Subcutaneous abdominal adipose tissue (tissue), 5 donors: ENCODE data around the gene LRRK1.

Source experiments
- H3K27ac ChIP-seq: one replicate; pipeline ENCODE4 v1.7.0; 2013; ENCODE audit warnings: low read depth, mild to moderate bottlenecking, inconsistent platforms, low read length, moderate library complexity
- H3K27me3 ChIP-seq, 5 donors: one replicate each; pipeline ENCODE4 v1.7.0; 2013; ENCODE audit warnings: low read length in 5 of 5, inconsistent platforms in 1 of 5; ENCODE audit not compliant: control insufficient read depth in 5 of 5, insufficient read depth in 4 of 5
- H3K36me3 ChIP-seq, 5 donors: one replicate each; pipeline ENCODE4 v1.7.0; 2013; ENCODE audit warnings: low read length in 5 of 5; ENCODE audit not compliant: control insufficient read depth in 5 of 5, insufficient read depth in 5 of 5
- H3K4me1 ChIP-seq, 5 donors: one replicate each; pipeline ENCODE4 v1.7.0; 2013; ENCODE audit warnings: low read length in 5 of 5, mild to moderate bottlenecking in 3 of 5, moderate library complexity in 1 of 5; ENCODE audit not compliant: control insufficient read depth in 5 of 5, insufficient read depth in 5 of 5
- H3K4me3 ChIP-seq, 5 donors: one replicate each; pipeline ENCODE4 v1.7.0; 2013; ENCODE audit warnings: low read length in 5 of 5, low read depth in 1 of 5
- H3K9ac ChIP-seq, 5 donors: one replicate each; pipeline ENCODE4 v1.7.0; 2013; ENCODE audit warnings: low read length in 5 of 5, mild to moderate bottlenecking in 4 of 5, moderate library complexity in 3 of 5
- H3K9me3 ChIP-seq, 5 donors: one replicate each; pipeline ENCODE4 v1.7.0; 2013; ENCODE audit warnings: low read length in 5 of 5; ENCODE audit not compliant: control insufficient read depth in 5 of 5
- donor health status: healthy.
- donor health status: healthy.
- donor health status: healthy.
- donor health status: healthy.
- donor health status: healthy.

Gene LRRK1

GRCh38 chr15:100931143-100931890 lies 12.2 kb downstream of the LRRK1 start:
- H3K4me1 ChIP-seq: peaks cover 0 to 8% (median 0%) of the 10 kb centered on the region in 5 donors
- H3K27ac ChIP-seq: no peak overlapping the region
- no peaks in the 10 kb centered on the region for H3K27me3 ChIP-seq
- H3K9me3 ChIP-seq: no peaks in the 10 kb centered on the region
- H3K36me3 ChIP-seq: peaks cover 0 to 29% (median 6%) of the 10 kb centered on the region in 5 donors
- H3K4me3 ChIP-seq: no peak overlapping the region
- H3K9ac ChIP-seq: no peak overlapping the region

GRCh38 chr15:100932676-100933348 lies 13.7 kb downstream of the LRRK1 start:
- H3K27ac ChIP-seq: no peak overlapping the region
- H3K27me3 ChIP-seq: no peaks in the 10 kb centered on the region
- no peaks in the 10 kb centered on the region for H3K9me3 ChIP-seq
- peaks cover 0 to 21% (median 5%) of the 10 kb centered on the region in 5 donors for H3K36me3 ChIP-seq
- H3K4me3 ChIP-seq: no peak overlapping the region
- H3K9ac ChIP-seq: no peak overlapping the region
- peaks cover 0 to 8% (median 0%) of the 10 kb centered on the region in 5 donors for H3K4me1 ChIP-seq

- peaks cover 0 to 9% (median 5%) of the 10 kb centered on the region in 5 donors for H3K36me3 ChIP-seq
- H3K27me3 ChIP-seq: no peaks in the 10 kb centered on the region
- H3K27ac ChIP-seq: no peak overlapping the region
- H3K4me1 ChIP-seq: peaks cover 0 to 8% (median 0%) of the 10 kb centered on the region in 5 donors
- no peaks in the 10 kb centered on the region for H3K9me3 ChIP-seq
- H3K9ac ChIP-seq: no peak overlapping the region
- H3K4me3 ChIP-seq: no peak overlapping the region
These were observed 15.0 kb downstream of the LRRK1 start for GRCh38 chr15:100934166-100934565.

- Histone ChIP-seq H3K27ac (no peak overlapping the region), H3K27me3 (no peaks in the 10 kb centered on the region), H3K4me3 (no peak overlapping the region), H3K9me3 (no peaks in the 10 kb centered on the region), H3K36me3 (peaks cover 0 to 5% (median 2%) of the 10 kb centered on the region in 5 donors), H3K9ac (no peak overlapping the region), H3K4me1 (peaks cover 0 to 2% (median 0%) of the 10 kb centered on the region in 5 donors)
These were observed 15.6 kb downstream of the LRRK1 start for GRCh38 chr15:100934726-100935125.

- no peak overlapping the region for H3K9ac ChIP-seq
- H3K36me3 ChIP-seq: no peaks in the 10 kb centered on the region
- H3K9me3 ChIP-seq: no peaks in the 10 kb centered on the region
- H3K4me3 ChIP-seq: no peak overlapping the region
- H3K27me3 ChIP-seq: no peaks in the 10 kb centered on the region
- peaks cover 0 to 8% (median 0%) of the 10 kb centered on the region in 5 donors for H3K4me1 ChIP-seq
- no peak overlapping the region for H3K27ac ChIP-seq
These were observed 18.0 kb downstream of the LRRK1 start for GRCh38 chr15:100937171-100937570.

GRCh38 chr15:100939791-100940190 lies 20.6 kb downstream of the LRRK1 start:
- Histone ChIP-seq H3K4me1 (peaks cover 2 to 18% (median 9%) of the 10 kb centered on the region in 5 donors), H3K36me3 (no peaks in the 10 kb centered on the region), H3K27me3 (no peaks in the 10 kb centered on the region), H3K9ac (no peak overlapping the region), H3K27ac (no peak overlapping the region), H3K4me3 (no peak overlapping the region), H3K9me3 (no peaks in the 10 kb centered on the region)

- H3K4me1 ChIP-seq: peaks cover 2 to 18% (median 9%) of the 10 kb centered on the region in 5 donors
- no peaks in the 10 kb centered on the region for H3K27me3 ChIP-seq
- no peak overlapping the region for H3K27ac ChIP-seq
- H3K9ac ChIP-seq: no peak overlapping the region
- no peaks in the 10 kb centered on the region for H3K36me3 ChIP-seq
- no peak overlapping the region for H3K4me3 ChIP-seq
- no peaks in the 10 kb centered on the region for H3K9me3 ChIP-seq
These were observed 21.7 kb downstream of the LRRK1 start for GRCh38 chr15:100940767-100941379.

GRCh38 chr15:100941536-100941935 lies 22.4 kb downstream of the LRRK1 start:
- H3K36me3 ChIP-seq: no peaks in the 10 kb centered on the region
- H3K27me3 ChIP-seq: no peaks in the 10 kb centered on the region
- no peak overlapping the region for H3K27ac ChIP-seq
- no peak overlapping the region for H3K4me3 ChIP-seq
- peaks cover 2 to 18% (median 9%) of the 10 kb centered on the region in 5 donors for H3K4me1 ChIP-seq
- no peak overlapping the region for H3K9ac ChIP-seq
- H3K9me3 ChIP-seq: no peaks in the 10 kb centered on the region

GRCh38 chr15:100942656-100943425 lies 23.7 kb downstream of the LRRK1 start:
- Histone ChIP-seq H3K9ac (no peak overlapping the region), H3K4me3 (no peak overlapping the region), H3K27me3 (no peaks in the 10 kb centered on the region), H3K27ac (no peak overlapping the region), H3K4me1 (peaks cover 2 to 18% (median 9%) of the 10 kb centered on the region in 5 donors), H3K36me3 (peaks cover 0 to 3% (median 0%) of the 10 kb centered on the region in 5 donors), H3K9me3 (no peaks in the 10 kb centered on the region)
